WTC11 (cell line): ENCODE results near the gene REEP6. TPM values are rescaled to one million over a fixed set of nuclear protein-coding genes. Genes with fewer than 3 reads are reported as not detected.

Source experiments
- ATAC-seq: fragments of 200-7000 bp; cut with Tn5 transposase; 2 replicates; pipeline ENCODE4 v1.10.0; 2021; ENCODE audit warnings: mild to moderate bottlenecking, moderate library complexity
- CTCF ChIA-PET: fragments of 300-600 bp; sonication (Branson Sonifier 250); formaldehyde crosslinking; loops from one replicate; lab custom pipeline; 2021; ENCODE audit warnings: antibody characterized with exemption; lab: Charles Lee
- POLR2A ChIA-PET: fragments of 350-600 bp; sonication (Branson Sonifier 250); formaldehyde crosslinking; loops from one replicate; lab custom pipeline; 2021; ENCODE audit warnings: antibody characterized with exemption; lab: Charles Lee
- DNase-seq: peaks from one replicate; pipeline ENCODE4 v3.0.0; 2021; ENCODE audit warnings: low spot score
- H3K27ac Mint-ChIP-seq: 2 replicates; pipeline ENCODE4 v1.8.0; 2021; ENCODE audit warnings: mixed read lengths
- H3K27me3 Mint-ChIP-seq: 2 replicates; pipeline ENCODE4 v1.8.0; 2021; ENCODE audit warnings: low read depth, mild to moderate bottlenecking, moderate library complexity, mixed read lengths
- H3K36me3 Mint-ChIP-seq: 2 replicates; pipeline ENCODE4 v1.8.0; 2021; ENCODE audit warnings: mixed read lengths
- H3K4me1 Mint-ChIP-seq: 2 replicates; pipeline ENCODE4 v1.8.0; 2022; ENCODE audit warnings: mixed read lengths
- H3K4me3 Mint-ChIP-seq: 2 replicates; pipeline ENCODE4 v1.8.0; 2021; ENCODE audit warnings: mild to moderate bottlenecking, moderate library complexity, mixed read lengths
- H3K9me3 Mint-ChIP-seq: 2 replicates; pipeline ENCODE4 v1.8.0; 2021; ENCODE audit warnings: mixed read lengths
- ETV6 ChIP-seq: sonication (generic); formaldehyde crosslinking; IDR thresholded peaks from 2 replicates; pipeline ENCODE4 v1.8.1; 2022; ENCODE audit warnings: mild to moderate bottlenecking, missing genetic modification reagents
- FOXJ3 ChIP-seq: sonication (generic); formaldehyde crosslinking; IDR thresholded peaks from 2 replicates; pipeline ENCODE4 v1.9.0; 2021; ENCODE audit warnings: missing genetic modification reagents, mild to moderate bottlenecking, borderline replicate concordance
- FOXK1 ChIP-seq: sonication (generic); formaldehyde crosslinking; IDR thresholded peaks from 2 replicates; pipeline ENCODE4 v1.8.0; 2022; ENCODE audit warnings: mild to moderate bottlenecking, moderate library complexity, missing genetic modification reagents
- IRF2 ChIP-seq: sonication (generic); formaldehyde crosslinking; IDR thresholded peaks from 2 replicates; pipeline ENCODE4 v1.8.0; 2022; ENCODE audit warnings: low read depth, missing genetic modification reagents, borderline replicate concordance
- JAZF1 ChIP-seq: fragments of 250-450 bp; sonication (Bioruptor Pico); IDR thresholded peaks from 2 replicates; pipeline ENCODE4 v1.9.0; 2021; ENCODE audit warnings: moderate library complexity, mild to moderate bottlenecking, inconsistent platforms
- JUN ChIP-seq: sonication (generic); formaldehyde crosslinking; IDR thresholded peaks from 2 replicates; pipeline ENCODE4 v1.8.0; 2023; ENCODE audit warnings: mild to moderate bottlenecking, missing genetic modification reagents
- MAX ChIP-seq: sonication (generic); formaldehyde crosslinking; IDR thresholded peaks from 2 replicates; pipeline ENCODE4 v1.8.0; 2022; ENCODE audit warnings: mild to moderate bottlenecking, missing genetic modification reagents
- NR1H2 ChIP-seq: sonication (generic); formaldehyde crosslinking; IDR thresholded peaks from 2 replicates; pipeline ENCODE4 v1.9.0; 2021; ENCODE audit warnings: mild to moderate bottlenecking, moderate library complexity, missing genetic modification reagents
- PREB ChIP-seq: sonication (generic); formaldehyde crosslinking; IDR thresholded peaks from 2 replicates; pipeline ENCODE4 v1.8.1; 2022; ENCODE audit warnings: mild to moderate bottlenecking, missing genetic modification reagents, moderate library complexity, borderline replicate concordance
- RELA ChIP-seq: sonication (generic); formaldehyde crosslinking; IDR thresholded peaks from 2 replicates; pipeline ENCODE4 v1.8.1; 2022; ENCODE audit warnings: missing genetic modification reagents, mild to moderate bottlenecking, borderline replicate concordance
- SOX15 ChIP-seq: fragments of 250-450 bp; sonication (Bioruptor Pico); IDR thresholded peaks from 2 replicates; pipeline ENCODE4 v1.9.0; 2021; ENCODE audit warnings: mild to moderate bottlenecking
- ZBTB21 ChIP-seq: sonication (generic); formaldehyde crosslinking; IDR thresholded peaks from 2 replicates; pipeline ENCODE4 v1.8.1; 2023; ENCODE audit warnings: mild to moderate bottlenecking, missing genetic modification reagents, borderline replicate concordance
- ZNF219 ChIP-seq: sonication (generic); formaldehyde crosslinking; IDR thresholded peaks from 2 replicates; pipeline ENCODE4 v1.8.0; 2023; ENCODE audit warnings: missing genetic modification reagents, mild to moderate bottlenecking, borderline replicate concordance
- ZNF396 ChIP-seq: fragments of 250-450 bp; sonication (Bioruptor Pico); IDR thresholded peaks from 2 replicates; pipeline ENCODE4 v1.8.0; 2021; ENCODE audit warnings: mild to moderate bottlenecking, moderate library complexity, borderline replicate concordance
- ZNF512 ChIP-seq: sonication (generic); formaldehyde crosslinking; IDR thresholded peaks from 2 replicates; pipeline ENCODE4 v1.8.1; 2022; ENCODE audit warnings: missing genetic modification reagents, borderline replicate concordance
- ZSCAN18 ChIP-seq: fragments of 250-450 bp; sonication (Bioruptor Pico); IDR thresholded peaks from 2 replicates; pipeline ENCODE4 v2.1.2; 2022; ENCODE audit warnings: mild to moderate bottlenecking, moderate library complexity
- total RNA-seq: library from RNA; stranded (reverse); gene quantifications from 3 replicates; pipeline ENCODE4 v1.2.3, GENCODE V29; 2021
- TF ChIP-seq, protein P1 (sequence below): sonication (generic); formaldehyde crosslinking; IDR thresholded peaks from 2 replicates; pipeline ENCODE4 v1.8.0; 2022; ENCODE audit warnings: mild to moderate bottlenecking, missing genetic modification reagents
- TF ChIP-seq, protein P2 (sequence below): fragments of 250-450 bp; sonication (Bioruptor Pico); IDR thresholded peaks from 2 replicates; pipeline ENCODE4 v1.8.0; 2021; ENCODE audit warnings: mild to moderate bottlenecking
- TF ChIP-seq, protein P3 (sequence below): sonication (generic); formaldehyde crosslinking; IDR thresholded peaks from 2 replicates; pipeline ENCODE4 v1.8.1; 2022; ENCODE audit warnings: low read depth, mild to moderate bottlenecking, moderate library complexity, missing genetic modification reagents, borderline replicate concordance

REEP6 gene
- total RNA-seq, 1 experiment from 2014 or later: 17.0 TPM

DNA sequence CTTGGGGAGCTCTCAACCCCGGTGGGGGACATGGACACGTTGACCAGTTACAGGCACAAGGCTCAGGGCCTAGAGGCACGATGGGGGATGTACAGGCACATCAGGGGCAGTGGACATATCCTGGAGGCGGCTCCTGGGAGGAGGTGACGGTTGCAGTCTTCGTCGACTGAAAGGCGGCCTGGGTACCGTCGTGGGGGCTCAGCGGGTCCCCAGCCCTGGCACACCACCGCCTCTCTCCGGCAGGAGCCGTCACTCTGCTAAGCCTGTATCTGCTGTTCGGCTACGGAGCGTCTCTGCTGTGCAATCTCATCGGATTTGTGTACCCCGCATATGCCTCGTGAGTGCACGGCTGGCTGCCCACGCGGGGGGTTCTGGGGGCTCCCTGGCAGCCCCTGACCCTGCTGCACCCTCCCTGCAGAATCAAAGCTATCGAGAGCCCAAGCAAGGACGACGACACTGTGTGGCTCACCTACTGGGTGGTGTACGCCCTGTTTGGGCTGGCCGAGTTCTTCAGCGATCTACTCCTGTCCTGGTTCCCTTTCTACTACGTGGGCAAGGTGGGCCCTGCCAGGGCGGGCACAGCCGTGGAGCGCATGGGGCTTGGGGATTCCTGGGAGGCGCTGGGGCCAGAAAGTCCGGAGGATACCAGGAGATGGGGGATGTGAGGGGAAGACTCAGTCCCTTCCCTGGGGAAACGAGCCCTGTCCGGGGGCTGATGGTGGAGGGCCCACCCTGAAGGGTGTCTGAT, 4.2 kb downstream of the REEP6 start:
- ATAC-seq: no peak
- ChIA-PET POLR2A (interaction anchor here (0.6 kb wide), 1 partner anchor 23 kb away, joined by 3 read pairs; no protein-coding TSS in a partner anchor), CTCF (no interaction called here)
- Mint-ChIP-seq H3K27ac (no peak overlapping the region), H3K9me3 (no peaks in the 10 kb centered on the region), H3K4me3 (no peak overlapping the region), H3K36me3 (peaks cover 5% of the 10 kb centered on the region; the same call in 1 of the 2 replicates), H3K4me1 (peaks cover 6% of the 10 kb centered on the region), H3K27me3 (peaks cover 24% of the 10 kb centered on the region)
- no peak for DNase-seq
- no peak for TF ChIP-seq ZBTB21 (CRISPR knock-in tag)
- no peak for TF ChIP-seq ZNF396
- no peak for TF ChIP-seq SOX15 (CRISPR knock-in tag)
- TF ChIP-seq, all 79 proteins: peak for 0

DNA sequence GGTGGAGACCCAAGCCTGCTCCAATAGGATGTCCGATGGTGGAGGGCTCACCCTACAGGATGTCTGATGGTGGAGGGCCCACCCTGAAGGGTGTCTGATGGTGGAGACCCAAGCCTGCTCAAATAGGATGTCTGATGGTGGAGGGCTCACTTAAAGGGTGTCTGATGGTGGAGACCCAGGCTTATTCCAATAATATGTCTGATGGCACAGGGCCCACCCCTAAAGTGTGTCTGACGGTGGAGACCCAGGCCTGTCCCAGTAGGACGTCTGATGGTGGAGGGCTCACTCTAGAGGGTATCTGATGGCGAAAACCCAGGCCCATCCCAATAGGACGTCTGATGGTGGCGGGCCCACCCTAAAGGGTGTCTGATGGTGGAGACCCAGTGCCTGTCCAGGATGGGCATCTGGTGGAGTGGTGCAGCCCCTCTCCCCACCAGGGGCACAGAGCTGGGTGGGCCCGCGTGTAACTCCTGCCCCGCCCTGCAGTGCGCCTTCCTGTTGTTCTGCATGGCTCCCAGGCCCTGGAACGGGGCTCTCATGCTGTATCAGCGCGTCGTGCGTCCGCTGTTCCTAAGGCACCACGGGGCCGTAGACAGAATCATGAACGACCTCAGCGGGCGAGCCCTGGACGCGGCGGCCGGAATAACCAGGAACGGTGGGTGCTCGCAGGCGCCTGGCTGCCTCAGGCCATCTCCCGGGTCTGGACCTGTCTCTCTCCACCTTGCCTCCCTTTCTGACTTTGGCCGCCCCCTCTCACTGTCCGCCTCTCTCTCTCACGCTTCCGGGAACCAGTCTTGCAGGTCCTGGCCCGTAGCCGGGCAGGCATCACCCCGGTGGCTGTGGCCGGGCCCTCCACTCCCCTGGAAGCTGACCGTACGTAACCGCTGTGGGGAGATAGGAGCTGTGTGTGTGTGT, 5.1 kb downstream of the REEP6 start:
- DNase-seq (no peak), ATAC-seq (no peak)
- no peaks in the 10 kb centered on the region for H3K9me3 Mint-ChIP-seq
- peaks cover 26% of the 10 kb centered on the region for H3K27me3 Mint-ChIP-seq
- CTCF ChIA-PET: no interaction called here
- peaks cover 6% of the 10 kb centered on the region for H3K4me1 Mint-ChIP-seq
- H3K36me3 Mint-ChIP-seq: peaks cover 5% of the 10 kb centered on the region; the same call in 1 of the 2 replicates
- TF ChIP-seq NR1H2 (CRISPR knock-in tag) (no peak), ZSCAN18 (CRISPR knock-in tag) (no peak), JAZF1 (CRISPR knock-in tag) (no peak), PREB (CRISPR knock-in tag) (no peak), FOXK1 (CRISPR knock-in tag) (no peak), IRF2 (CRISPR knock-in tag) (no peak), FOXJ3 (CRISPR knock-in tag) (no peak), ETV6 (CRISPR knock-in tag) (no peak), ZNF219 (CRISPR knock-in tag) (no peak), RELA (CRISPR knock-in tag) (no peak), ZNF512 (CRISPR knock-in tag) (no peak), MAX (no peak), JUN (CRISPR knock-in tag) (no peak)
- TF ChIP-seq, protein P1, sequence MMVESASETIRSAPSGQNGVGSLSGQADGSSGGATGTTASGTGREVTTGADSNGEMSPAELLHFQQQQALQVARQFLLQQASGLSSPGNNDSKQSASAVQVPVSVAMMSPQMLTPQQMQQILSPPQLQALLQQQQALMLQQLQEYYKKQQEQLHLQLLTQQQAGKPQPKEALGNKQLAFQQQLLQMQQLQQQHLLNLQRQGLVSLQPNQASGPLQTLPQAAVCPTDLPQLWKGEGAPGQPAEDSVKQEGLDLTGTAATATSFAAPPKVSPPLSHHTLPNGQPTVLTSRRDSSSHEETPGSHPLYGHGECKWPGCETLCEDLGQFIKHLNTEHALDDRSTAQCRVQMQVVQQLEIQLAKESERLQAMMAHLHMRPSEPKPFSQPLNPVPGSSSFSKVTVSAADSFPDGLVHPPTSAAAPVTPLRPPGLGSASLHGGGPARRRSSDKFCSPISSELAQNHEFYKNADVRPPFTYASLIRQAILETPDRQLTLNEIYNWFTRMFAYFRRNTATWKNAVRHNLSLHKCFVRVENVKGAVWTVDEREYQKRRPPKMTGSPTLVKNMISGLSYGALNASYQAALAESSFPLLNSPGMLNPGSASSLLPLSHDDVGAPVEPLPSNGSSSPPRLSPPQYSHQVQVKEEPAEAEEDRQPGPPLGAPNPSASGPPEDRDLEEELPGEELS (CRISPR knock-in tag): no peak
- TF ChIP-seq, protein P2, sequence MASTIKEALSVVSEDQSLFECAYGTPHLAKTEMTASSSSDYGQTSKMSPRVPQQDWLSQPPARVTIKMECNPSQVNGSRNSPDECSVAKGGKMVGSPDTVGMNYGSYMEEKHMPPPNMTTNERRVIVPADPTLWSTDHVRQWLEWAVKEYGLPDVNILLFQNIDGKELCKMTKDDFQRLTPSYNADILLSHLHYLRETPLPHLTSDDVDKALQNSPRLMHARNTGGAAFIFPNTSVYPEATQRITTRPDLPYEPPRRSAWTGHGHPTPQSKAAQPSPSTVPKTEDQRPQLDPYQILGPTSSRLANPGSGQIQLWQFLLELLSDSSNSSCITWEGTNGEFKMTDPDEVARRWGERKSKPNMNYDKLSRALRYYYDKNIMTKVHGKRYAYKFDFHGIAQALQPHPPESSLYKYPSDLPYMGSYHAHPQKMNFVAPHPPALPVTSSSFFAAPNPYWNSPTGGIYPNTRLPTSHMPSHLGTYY (CRISPR knock-in tag): no peak
- TF ChIP-seq, protein P3, sequence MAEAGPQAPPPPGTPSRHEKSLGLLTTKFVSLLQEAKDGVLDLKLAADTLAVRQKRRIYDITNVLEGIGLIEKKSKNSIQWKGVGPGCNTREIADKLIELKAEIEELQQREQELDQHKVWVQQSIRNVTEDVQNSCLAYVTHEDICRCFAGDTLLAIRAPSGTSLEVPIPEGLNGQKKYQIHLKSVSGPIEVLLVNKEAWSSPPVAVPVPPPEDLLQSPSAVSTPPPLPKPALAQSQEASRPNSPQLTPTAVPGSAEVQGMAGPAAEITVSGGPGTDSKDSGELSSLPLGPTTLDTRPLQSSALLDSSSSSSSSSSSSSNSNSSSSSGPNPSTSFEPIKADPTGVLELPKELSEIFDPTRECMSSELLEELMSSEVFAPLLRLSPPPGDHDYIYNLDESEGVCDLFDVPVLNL: no peak
- H3K27ac Mint-ChIP-seq: no peak overlapping the region
- POLR2A ChIA-PET: no interaction called here
- no peak overlapping the region for H3K4me3 Mint-ChIP-seq
